ENCODE results near the gene TEX264.

DNA sequence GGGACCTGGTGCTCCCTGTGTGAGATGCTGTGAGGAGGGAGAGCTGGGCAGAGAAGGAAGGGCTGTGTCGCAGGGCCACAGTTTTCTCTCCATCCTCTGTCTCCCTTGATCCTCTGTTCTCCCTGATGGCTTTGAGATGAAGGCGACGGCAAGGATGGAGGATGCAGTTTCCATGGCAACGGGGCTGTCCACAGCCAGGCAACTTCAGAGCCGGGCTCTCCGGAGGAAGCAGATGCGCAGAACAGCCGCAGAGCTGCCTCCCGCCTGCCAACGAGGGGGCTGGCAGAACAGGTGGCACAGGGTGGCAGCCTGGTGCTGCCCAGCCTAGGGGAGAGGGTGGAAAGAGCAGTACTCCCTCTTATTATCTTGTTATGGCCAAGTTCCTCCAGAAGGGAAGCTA, 25.9 kb downstream of the TEX264 start:
- TF ChIP-seq, protein P1, sequence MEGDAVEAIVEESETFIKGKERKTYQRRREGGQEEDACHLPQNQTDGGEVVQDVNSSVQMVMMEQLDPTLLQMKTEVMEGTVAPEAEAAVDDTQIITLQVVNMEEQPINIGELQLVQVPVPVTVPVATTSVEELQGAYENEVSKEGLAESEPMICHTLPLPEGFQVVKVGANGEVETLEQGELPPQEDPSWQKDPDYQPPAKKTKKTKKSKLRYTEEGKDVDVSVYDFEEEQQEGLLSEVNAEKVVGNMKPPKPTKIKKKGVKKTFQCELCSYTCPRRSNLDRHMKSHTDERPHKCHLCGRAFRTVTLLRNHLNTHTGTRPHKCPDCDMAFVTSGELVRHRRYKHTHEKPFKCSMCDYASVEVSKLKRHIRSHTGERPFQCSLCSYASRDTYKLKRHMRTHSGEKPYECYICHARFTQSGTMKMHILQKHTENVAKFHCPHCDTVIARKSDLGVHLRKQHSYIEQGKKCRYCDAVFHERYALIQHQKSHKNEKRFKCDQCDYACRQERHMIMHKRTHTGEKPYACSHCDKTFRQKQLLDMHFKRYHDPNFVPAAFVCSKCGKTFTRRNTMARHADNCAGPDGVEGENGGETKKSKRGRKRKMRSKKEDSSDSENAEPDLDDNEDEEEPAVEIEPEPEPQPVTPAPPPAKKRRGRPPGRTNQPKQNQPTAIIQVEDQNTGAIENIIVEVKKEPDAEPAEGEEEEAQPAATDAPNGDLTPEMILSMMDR (IDR thresholded peaks at IDR 0.05; ENCODE audit: low read length) = no peak
- no peak for TF ChIP-seq EZH2 (IDR thresholded peaks at IDR 0.05; ENCODE audit: borderline replicate concordance, low read length)
